ENCODE measurements around the gene SIRT5.

The SIRT5 gene

DNA sequence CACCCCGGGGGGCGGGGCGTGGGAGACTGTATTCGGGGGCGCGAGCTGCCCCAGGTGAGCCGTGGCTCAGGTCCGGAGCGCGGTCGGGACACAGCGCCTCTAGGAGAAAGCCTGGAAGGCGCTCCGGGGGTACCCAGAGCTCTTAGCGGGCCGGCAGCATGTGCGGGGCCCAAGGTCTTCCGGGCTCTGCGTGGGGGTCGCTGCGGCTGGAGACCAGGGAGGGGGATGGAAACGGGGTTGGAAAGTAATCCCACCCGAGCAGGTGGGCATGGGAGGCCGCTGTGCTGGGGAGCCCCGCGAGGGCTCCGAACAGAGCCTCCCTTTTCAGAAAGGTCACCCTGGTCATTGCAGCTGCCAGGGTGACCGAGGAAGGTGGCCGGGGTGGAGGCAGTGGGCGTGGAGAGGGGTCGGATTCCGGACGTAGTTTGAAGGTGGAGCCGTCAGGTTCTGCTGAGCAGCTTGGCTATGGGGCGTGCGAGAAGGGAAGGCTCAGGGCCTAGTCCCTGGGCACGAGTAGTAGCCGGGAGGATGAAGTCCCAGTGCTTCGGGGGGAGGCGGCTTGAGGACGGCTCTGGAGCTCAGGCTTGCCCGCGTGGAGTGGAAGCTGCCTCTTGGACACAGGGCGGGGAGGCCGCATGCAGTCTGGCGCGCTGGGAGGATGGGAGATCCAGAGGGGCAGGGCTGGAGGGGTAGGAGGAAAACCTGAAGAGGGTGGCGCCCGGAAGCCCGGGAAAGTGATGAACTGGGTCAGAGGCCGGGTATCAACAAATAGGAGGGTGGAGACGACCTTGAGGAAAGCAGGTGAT lies at the start of gene SIRT5:
Gene SIRT5 (plus strand): TSS at position 31 of the 806 bp plus-strand sequence. CDS start 9,510 bp downstream, outside the sequence.
- DNase-seq (ENCODE audit: low spot score), result peak; percentile 82

- no peak for DNase-seq (ENCODE audit: low spot score)
Observed at GRCh38 chr6:13524801-13525508, 49.4 kb upstream of the SIRT5 start.

DNA sequence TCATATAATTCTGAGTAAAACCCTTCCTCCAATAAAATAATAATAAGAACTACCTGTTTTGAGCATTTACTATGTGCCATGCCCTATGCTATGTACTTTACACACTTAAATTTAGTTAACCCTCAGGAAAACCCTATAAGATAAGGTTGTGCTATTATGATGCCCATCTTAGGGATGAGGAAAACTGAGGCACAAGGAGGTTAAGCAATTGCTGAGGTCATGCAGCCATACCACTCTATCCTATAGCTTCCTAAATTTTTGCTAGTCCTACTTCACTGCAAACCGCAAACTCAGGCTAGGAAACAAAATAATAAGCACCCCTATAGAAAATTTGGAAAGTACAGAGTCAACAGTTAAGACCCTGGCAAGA lies 48.1 kb upstream of the SIRT5 start:
- no peak for DNase-seq (ENCODE audit: low spot score)

DNA sequence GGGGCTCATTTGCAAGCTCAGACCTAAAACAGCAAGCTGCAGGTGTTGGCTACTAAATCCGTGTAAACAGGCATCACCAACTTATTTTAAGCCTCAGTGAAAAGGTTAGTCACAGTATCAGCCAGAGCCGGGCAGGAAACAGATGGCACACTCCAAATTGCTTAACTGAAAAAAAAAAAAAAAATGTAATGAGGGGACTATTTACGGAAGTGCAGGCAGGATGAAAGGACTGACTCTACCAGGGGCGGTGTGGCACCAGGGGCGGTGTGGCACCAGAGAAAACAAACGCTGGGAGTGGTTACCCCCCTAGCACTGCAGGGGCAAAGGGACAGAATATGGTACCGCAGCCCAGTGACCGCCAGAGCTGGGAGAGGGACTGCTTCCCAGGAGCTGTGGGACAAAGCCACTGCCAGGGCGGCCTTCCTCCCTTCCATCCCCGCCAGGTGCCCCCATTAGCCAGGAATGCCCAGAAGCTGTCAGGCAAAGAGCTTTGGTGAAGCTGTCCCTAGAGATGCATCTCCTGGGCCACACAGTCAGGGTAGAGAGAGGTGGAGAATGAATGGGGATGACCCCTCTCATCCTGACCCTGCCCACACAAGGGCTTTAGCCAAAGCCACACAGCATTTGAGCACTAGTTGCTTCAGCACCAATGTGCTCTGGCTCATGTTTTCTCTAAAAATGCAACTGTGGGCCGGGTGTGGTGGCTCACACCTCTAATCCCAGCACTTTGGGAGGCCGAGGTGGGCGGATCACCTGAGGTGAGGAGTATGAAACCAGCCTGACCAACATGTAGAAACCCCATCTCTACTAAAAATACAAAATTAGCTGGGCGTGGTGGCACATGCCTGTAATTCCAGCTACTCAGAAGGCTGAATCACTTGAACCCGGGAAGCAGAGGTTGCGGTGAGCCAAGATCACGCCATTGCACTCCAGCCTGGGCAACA lies 47.4 kb upstream of the SIRT5 start:
- no peak for DNase-seq (ENCODE audit: low spot score)

- no peak for DNase-seq (ENCODE audit: low spot score)
Observed at GRCh38 chr6:13527671-13528056, 46.7 kb upstream of the SIRT5 start.

DNA sequence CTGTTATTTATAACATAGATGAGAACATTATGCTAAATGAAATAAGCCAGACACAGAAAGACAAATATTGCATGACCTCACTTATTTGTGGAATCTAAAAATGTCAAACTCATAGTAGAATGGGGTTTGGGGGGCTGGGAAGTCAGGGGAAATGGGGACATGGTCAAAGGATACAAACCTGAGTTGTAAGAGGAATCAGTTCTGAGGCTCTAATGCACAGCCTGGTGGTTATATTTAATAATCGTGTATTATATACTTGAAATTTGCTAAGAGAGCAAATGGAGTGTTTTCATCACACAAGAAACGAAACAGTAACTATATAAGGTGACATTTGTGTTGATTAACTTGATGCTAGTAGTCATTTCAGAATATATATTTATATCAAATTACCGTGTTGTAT lies 46.2 kb upstream of the SIRT5 start:
- DNase-seq (ENCODE audit: low spot score), result peak; percentile 10

DNA sequence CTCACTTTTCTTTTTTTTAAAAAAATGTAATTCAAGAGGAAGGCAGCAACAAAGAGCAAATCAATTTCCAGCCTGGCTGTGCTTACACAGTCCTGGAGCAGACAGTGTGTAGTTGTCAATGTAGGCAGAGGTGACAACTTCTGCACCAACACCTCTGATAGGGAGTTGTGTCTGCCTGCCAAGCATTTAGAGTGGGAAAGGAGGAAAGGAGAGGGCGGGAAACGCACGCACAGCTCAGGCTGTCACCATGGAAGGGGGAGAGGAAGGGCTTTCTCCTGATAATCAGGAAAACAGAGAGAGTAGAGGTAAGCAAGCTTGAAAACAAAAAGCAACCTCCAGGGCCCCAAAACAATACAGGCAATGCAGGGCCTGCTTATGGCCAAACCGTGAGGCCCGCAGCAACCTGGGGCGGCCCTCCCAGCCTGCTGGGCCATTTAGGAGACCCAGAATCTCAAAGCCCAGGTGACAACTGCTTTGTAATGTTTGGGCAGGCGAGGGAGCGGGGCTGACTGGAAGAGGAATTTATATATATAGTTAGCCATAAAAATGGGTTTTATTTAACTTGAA lies 45.5 kb upstream of the SIRT5 start:
- no peak for DNase-seq (ENCODE audit: low spot score)

GRCh38 chr6:13531956-13532355 lies 42.4 kb upstream of the SIRT5 start:
- DNase-seq (ENCODE audit: low spot score), result no peak

DNA sequence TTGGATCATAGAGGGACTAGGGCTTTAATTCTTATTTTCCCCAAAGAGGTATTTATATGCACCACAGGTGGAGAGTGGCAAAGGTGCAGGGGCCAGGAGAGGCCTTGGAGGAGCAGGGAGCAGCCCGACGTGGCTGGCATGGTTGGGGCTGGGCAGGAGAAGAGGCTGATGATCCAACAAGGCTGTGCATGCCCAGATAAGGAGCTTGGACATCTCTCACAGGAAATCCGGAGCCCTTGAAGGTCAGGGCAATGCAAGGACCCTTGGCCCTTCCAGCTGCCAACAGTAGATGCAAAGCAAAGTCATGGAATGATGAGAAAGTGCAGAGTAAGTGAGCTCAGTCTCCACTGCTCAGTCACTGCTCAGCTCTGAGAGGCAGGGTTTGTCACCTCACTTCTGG lies 39.9 kb upstream of the SIRT5 start:
- DNase-seq (ENCODE audit: low spot score), result no peak

- no peak for DNase-seq (ENCODE audit: low spot score)
Observed at GRCh38 chr6:13535306-13535705, 39.1 kb upstream of the SIRT5 start.

- DNase-seq (ENCODE audit: low spot score), result no peak
Observed at GRCh38 chr6:13536796-13537526, 37.4 kb upstream of the SIRT5 start.

DNA sequence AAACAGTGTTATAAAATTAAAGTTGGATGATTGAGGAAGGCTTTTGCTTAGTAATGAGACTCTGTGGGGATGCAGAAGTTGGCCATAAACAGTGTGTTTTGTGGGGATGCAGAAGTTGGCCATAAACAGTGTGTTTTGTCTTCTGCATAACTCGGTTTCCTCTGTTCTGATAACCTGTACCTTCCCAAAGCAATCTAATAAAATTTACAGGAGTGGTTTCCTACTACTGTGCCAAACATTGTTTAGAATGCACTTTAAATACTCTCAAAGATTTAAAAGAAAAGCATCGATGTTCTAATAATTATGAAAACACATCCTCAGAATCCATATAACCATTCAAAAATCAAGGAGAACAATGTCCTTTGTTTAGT lies 36.9 kb upstream of the SIRT5 start:
- DNase-seq (ENCODE audit: low spot score), result no peak

- peak; percentile 62 for DNase-seq (ENCODE audit: low spot score)
Observed at GRCh38 chr6:13538084-13538483, 36.3 kb upstream of the SIRT5 start.

DNA sequence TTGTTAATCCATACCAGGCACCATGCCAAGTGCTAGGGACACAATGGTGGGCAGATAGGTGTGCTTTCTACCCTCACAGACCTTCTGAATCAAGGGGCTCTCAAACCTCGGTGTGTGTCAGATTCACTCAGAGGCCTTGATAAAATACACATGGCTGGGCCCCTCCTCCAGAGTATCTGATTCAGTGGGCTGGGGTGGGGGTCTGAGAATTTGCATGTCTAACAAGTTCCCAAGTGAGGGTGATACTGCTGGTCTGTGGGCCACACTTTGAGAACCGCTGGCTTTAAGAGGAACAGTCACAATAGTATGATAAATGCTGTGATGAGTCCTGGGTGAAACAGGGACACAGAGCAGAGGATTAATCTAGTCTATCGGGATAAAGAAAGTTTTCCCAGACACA lies 35.8 kb upstream of the SIRT5 start:
- DNase-seq (ENCODE audit: low spot score), result no peak

- DNase-seq (ENCODE audit: low spot score), result no peak
Observed at GRCh38 chr6:13539572-13539971, 34.8 kb upstream of the SIRT5 start.

DNA sequence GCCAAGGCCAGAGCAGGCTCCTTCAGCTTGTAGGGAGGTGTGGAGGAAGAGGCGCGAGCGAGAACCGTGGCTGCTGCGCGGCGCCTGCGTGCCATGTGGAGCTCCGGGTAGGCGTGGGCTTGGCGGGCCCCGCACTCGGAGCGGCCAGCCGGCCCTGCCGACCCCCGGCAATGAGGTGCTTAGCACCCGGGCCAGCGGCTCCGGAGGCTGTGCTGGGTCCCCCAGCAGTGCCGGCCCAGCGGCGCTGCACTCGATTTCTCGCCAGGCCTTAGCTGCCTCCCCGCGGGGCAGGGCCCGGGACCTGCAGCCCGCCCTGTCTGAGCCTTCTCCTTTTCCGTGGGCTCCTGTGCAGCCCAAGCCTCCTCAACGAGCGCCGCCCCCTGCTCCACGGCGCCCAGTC lies 32.9 kb upstream of the SIRT5 start:
- DNase-seq (ENCODE audit: low spot score), result no peak

- no peak for DNase-seq (ENCODE audit: low spot score)
Observed at GRCh38 chr6:13544454-13545186, 29.8 kb upstream of the SIRT5 start.

- no peak for DNase-seq (ENCODE audit: low spot score)
Observed at GRCh38 chr6:13545885-13546284, 28.5 kb upstream of the SIRT5 start.

- DNase-seq (ENCODE audit: low spot score), result no peak
Observed at GRCh38 chr6:13548500-13549210, 25.7 kb upstream of the SIRT5 start.

DNA sequence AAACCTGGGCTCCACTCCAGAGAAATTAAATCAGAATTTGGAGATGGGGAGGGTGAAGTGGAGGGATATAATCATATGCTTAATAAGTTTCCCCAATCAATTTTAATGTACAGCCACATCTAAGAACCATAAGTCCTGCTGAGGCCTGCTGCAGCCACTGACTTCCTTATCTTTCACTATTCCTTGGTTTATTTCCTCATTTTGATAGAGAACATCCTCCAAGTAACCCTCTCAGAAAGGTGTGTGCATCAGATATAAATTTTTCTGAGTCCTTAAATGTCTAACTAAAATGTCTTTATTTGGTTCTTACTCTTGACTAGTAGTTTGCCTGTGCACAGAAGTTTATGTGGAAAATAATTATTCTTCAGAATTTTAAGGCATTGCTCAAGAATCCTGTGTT lies 23.7 kb upstream of the SIRT5 start:
- DNase-seq (ENCODE audit: low spot score), result no peak

Data from RKO (cell line).